Testis (tissue), 3 donors: Measurements from ENCODE around the gene HOXD3. TPM values are rescaled to one million over a fixed set of nuclear protein-coding genes. Genes with fewer than 3 reads are reported as not detected.

Source experiments
- DNase-seq: peaks from one replicate; pipeline ENCODE4 v3.0.0-alpha.2; 2019
- H3K27ac ChIP-seq, 2 donors: fragments of 200-600 bp; sonication (generic); one replicate each; pipeline ENCODE4 v1.5.1; 2019
- H3K27me3 ChIP-seq: fragments of 200-600 bp; sonication (generic); one replicate; pipeline ENCODE4 v1.5.1; 2019
- H3K36me3 ChIP-seq: fragments of 200-600 bp; sonication (generic); one replicate; pipeline ENCODE4 v1.5.1; 2017; ENCODE audit warnings: low read depth; ENCODE audit errors: missing control alignments
- H3K4me1 ChIP-seq: fragments of 200-600 bp; sonication (generic); one replicate; pipeline ENCODE4 v1.5.1; 2019
- H3K4me3 ChIP-seq, 2 donors: fragments of 200-600 bp; sonication (generic); one replicate each; pipeline ENCODE4 v1.5.1; 2017 to 2019
- H3K9me3 ChIP-seq: fragments of 200-600 bp; sonication (generic); one replicate; pipeline ENCODE4 v1.5.1; 2017
- CTCF ChIP-seq, 3 experiments: fragments of 450-650 bp in 2 of 3; fragments of 200-600 bp in 1 of 3; sonication (generic) in 1 of 3; IDR thresholded peaks; one replicate each; pipeline ENCODE4 v1.5.1; 2016 to 2019; ENCODE audit warnings: antibody characterized with exemption in 3 of 3, mild to moderate bottlenecking in 2 of 3, moderate library complexity in 1 of 3
- POLR2A ChIP-seq: fragments of 450-650 bp; IDR thresholded peaks from one replicate; pipeline ENCODE4 v1.6.1; 2017; ENCODE audit warnings: antibody characterized with exemption, mild to moderate bottlenecking, moderate library complexity
- WGBS, 2 donors: methylation state at CpG; one replicate each; pipeline ENCODE4 v1.1.5; 2018; 5-methylcytosine and 5-hydroxymethylcytosine counted together
- intact Hi-C: fragments of 100-400 bp; cut with DNase I; formaldehyde crosslinking; loops from one replicate; pipeline ENCODE4 v1.15.1; 2023; ENCODE audit warnings: low total_unique reads
- polyA plus RNA-seq: library from polyadenylated mRNA; stranded (reverse); fragments of 350-450 nt; fragmentation: Illumina TruSeq; extraction: RNeasy Lipid Tissue Mini Kit (QIAGEN cat#74804); gene quantifications from one replicate; pipeline ENCODE4 v1.2.3, GENCODE V29; 2014; ENCODE audit warnings: low read depth, low replicate concordance; ENCODE audit not compliant: insufficient read depth
- total RNA-seq, 2 donors: library from RNA; depleted of rRNA; stranded (reverse); fragments of >200 nt; gene quantifications; one replicate each; pipeline ENCODE4 v1.2.3, GENCODE V29; 2016

Gene HOXD3
- total and polyA plus RNA-seq, 3 donors from 2014 or later = 2.7 to 22.3 (median 14.0) TPM

DNA sequence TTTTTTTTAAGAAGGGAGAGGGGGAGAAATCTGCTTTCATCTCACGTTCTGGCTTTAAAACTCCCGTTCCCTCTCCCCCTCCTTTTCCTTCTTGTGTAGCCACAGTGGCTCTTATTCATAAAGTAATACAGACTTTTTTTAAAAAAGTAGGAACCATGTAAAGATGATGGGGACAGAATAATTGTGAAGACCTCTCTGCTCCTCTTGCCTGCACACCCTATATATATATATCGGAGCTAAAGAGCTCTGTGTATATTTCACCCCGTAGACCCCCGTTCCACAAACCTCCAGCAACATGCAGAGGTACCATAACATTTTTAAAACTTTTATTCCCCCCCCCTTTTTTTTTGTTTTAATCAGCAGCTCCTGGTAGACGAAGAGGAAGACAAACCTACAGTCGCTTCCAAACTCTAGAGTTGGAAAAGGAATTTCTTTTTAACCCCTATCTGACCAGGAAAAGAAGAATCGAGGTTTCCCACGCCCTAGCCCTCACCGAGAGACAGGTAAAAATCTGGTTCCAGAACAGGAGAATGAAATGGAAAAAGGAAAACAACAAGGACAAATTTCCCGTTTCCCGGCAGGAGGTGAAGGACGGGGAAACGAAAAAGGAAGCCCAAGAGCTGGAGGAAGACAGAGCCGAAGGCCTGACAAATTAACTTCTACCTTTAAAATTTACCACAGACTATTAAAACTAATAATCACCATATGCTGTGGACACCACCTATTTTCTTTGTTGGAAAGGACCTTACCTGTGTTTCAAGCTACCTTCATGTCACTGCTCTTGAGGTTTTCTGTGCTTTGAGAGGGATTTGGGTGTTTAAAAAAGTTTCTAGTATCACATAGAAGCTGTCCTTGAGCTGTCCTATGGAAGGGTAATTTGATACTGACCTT is 25.9 kb upstream of the HOXD3 start:
- Histone ChIP-seq H3K36me3 (no peaks in the 10 kb centered on the region), H3K9me3 (no peaks in the 10 kb centered on the region), H3K4me1 (peaks cover 25% of the 10 kb centered on the region), H3K4me3 (peak overlapping the region; percentile 81 to 85), H3K27me3 (no peaks in the 10 kb centered on the region), H3K27ac (peak overlapping the region; percentile 93 to 98)
- 10 to 12% methylated on average over 15 of the region's 15 CpGs for WGBS, 2 donors
- intact Hi-C loops = loop anchor here (5.0 kb wide), 1 partner anchor 506 kb away; no protein-coding TSS in a partner anchor
- TF ChIP-seq POLR2A = no peak
- TF ChIP-seq CTCF (IDR thresholded peaks at IDR 0.05) = no peak
- DNase-seq = no peak

DNA sequence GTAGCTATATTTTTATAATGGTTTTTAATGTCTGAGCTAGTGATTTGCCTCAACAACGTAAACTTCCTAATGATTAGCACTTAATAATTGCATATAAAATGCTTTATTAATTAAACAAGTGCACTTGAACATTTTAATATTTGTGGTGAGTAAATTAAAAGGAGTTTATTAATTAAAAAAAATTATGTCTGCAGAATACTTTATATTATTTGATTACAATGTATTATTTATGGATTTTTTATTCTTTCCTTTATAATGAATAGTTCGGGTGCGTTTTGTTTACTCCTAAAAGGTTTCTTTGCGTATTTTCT is 25.3 kb upstream of the HOXD3 start:
- Histone ChIP-seq H3K4me3 (peak overlapping the region; percentile 81 to 85), H3K27me3 (no peaks in the 10 kb centered on the region), H3K9me3 (no peaks in the 10 kb centered on the region), H3K36me3 (no peaks in the 10 kb centered on the region), H3K27ac (peak overlapping the region; percentile 93 to 98), H3K4me1 (peaks cover 21% of the 10 kb centered on the region)
- TF ChIP-seq POLR2A (no peak), CTCF (IDR thresholded peaks at IDR 0.05) (no peak)
- intact Hi-C loops = loop anchor here (5.0 kb wide), 1 partner anchor 505 kb away; no protein-coding TSS in a partner anchor
- DNase-seq = no peak
- WGBS, 2 donors = 12 to 17% methylated on average over 4 of the region's 4 CpGs

- peaks cover 20% of the 10 kb centered on the region for H3K4me1 ChIP-seq
- 11 to 12% methylated on average over 33 of the region's 33 CpGs for WGBS, 2 donors
- H3K36me3 ChIP-seq = no peaks in the 10 kb centered on the region
- TF ChIP-seq POLR2A = no peak
- no peak for TF ChIP-seq CTCF (IDR thresholded peaks at IDR 0.05)
- peak overlapping the region; percentile 93 to 98 for H3K27ac ChIP-seq
- intact Hi-C loops = loop anchor here (5.0 kb wide), 1 partner anchor 505 kb away; no protein-coding TSS in a partner anchor
- H3K4me3 ChIP-seq = peak overlapping the region; percentile 81 to 85
- H3K9me3 ChIP-seq = no peaks in the 10 kb centered on the region
- DNase-seq = peak; percentile 18
- H3K27me3 ChIP-seq = no peaks in the 10 kb centered on the region
Measured at GRCh38 chr2:176132205-176133171, 24.6 kb upstream of the HOXD3 start.

- Histone ChIP-seq H3K27me3 (no peaks in the 10 kb centered on the region), H3K4me3 (no peak overlapping the region), H3K36me3 (no peaks in the 10 kb centered on the region), H3K4me1 (peaks cover 14% of the 10 kb centered on the region), H3K27ac (peak overlapping the region; percentile 93 to 98), H3K9me3 (no peaks in the 10 kb centered on the region)
- TF ChIP-seq POLR2A (no peak), CTCF (IDR thresholded peaks at IDR 0.05) (no peak)
- intact Hi-C loops = loop anchor here (5.0 kb wide), 1 partner anchor 504 kb away; no protein-coding TSS in a partner anchor
- no peak for DNase-seq
Measured at GRCh38 chr2:176133389-176133788, 23.7 kb upstream of the HOXD3 start.
